H1 (cell line): ENCODE data around the gene DUSP10. TPM values are rescaled to one million over a fixed set of nuclear protein-coding genes. Genes with fewer than 3 reads are reported as not detected.

ENCODE experiments used
- CBX8 ChIP-seq: fragments of 300-800, 300-1000 bp; sonication (generic); IDR thresholded peaks from 2 replicates; pipeline ENCODE4 v1.7.1; 2016; ENCODE audit warnings: low read depth, low read length, borderline replicate concordance
- CHD2 ChIP-seq: IDR thresholded peaks from 2 replicates; pipeline ENCODE4 v1.6.1; 2012; ENCODE audit warnings: low read length, improper control_type of control experiment
- CREB1 ChIP-seq: IDR thresholded peaks from 2 replicates; pipeline ENCODE4 v1.6.1; 2012; ENCODE audit warnings: inconsistent platforms
- CTBP2 ChIP-seq: IDR thresholded peaks from 2 replicates; pipeline ENCODE4 v1.7.0; 2011; ENCODE audit warnings: borderline replicate concordance, mild to moderate bottlenecking, moderate library complexity, mixed read lengths, low read length; ENCODE audit not compliant: insufficient read depth, insufficient read length
- JUND ChIP-seq: IDR thresholded peaks from 2 replicates; pipeline ENCODE4 v1.6.1; 2011; ENCODE audit warnings: mild to moderate bottlenecking, improper control_type of control experiment, low read length
- RNF2 ChIP-seq: fragments of 200-900, 300-1000 bp; sonication (generic); IDR thresholded peaks from 2 replicates; pipeline ENCODE4 v1.7.1; 2016; ENCODE audit warnings: borderline replicate concordance, low read depth, mild to moderate bottlenecking, antibody characterized with exemption, low read length; ENCODE audit not compliant: poor library complexity, severe bottlenecking; ENCODE audit errors: missing control alignments
- SAP30 ChIP-seq: fragments of 300-600 bp; sonication (generic); IDR thresholded peaks from 2 replicates; pipeline ENCODE4 v1.7.1; 2012; ENCODE audit warnings: low read length, moderate library complexity, mild to moderate bottlenecking, inconsistent platforms; ENCODE audit not compliant: insufficient read depth, insufficient replicate concordance
- polyA plus RNA-seq, 7 experiments: library from polyadenylated mRNA; depleted of rRNA in 3 of 7; stranded (reverse) in 5 of 7; unstranded in 2 of 7; fragments of >200 nt in 5 of 7; fragments of 200-250 nt in 2 of 7; gene quantifications; 1 replicate in 5 of 7; 2 replicates in 1 of 7; 4 replicates in 1 of 7; pipeline versions ENCODE4 v1.2.1 to v1.2.3, GENCODE V29; 2011 to 2013; ENCODE audit warnings: missing spikeins in 2 of 7, mixed read lengths in 2 of 7
- total RNA-seq: library from RNA; stranded (reverse); fragmentation: NEBNext Ultra II Directional; extraction: Animal tissue kit (Norgen Biotek cat#: 25700); gene quantifications from 2 replicates; pipeline ENCODE4 v1.2.1, GENCODE V29; 2021

DUSP10 gene
- total and polyA plus RNA-seq, 2 of the 8 experiments (the other 6 are each of a cell fraction or from before 2014, with no cell fraction given): 1.2 TPM

DNA sequence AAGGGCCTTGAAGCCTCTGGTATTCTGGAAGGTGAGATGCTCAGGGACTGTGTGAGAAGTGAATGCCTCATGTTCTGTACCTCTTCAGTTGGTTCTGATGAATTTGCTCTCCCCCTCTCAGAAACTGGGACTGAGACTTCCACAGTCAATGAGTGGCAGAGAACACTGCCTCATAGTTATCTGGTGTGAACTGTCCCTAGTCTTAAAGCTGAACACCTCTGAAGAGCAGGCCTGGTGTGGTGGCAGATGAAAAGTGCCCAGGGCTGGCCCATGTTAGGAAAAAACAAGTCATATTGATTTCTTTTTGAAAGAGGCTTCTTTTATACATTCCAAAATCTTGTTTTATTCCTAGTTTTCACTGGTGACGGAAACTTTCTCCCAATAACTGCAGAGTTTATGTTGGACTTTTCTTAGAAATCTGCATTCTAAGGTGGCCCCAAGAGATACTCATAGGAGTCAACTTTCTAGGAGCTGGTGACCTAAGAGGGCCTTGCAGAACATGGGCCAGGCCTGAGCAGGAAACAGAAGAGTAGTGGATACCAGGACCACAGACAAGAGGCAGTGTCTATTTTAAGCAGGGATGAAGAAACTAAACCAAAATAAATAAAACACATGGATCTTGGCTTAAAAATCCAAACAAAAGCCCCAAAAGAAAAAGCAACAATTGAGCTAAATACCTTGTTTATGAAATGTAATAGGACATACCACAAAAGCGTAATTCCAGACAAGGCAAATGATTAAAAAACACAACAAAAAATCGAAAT is 19.5 kb downstream of the DUSP10 start (continued):
- TF ChIP-seq RNF2 (no peak), CTBP2 (no peak), CHD2 (no peak), CBX8 (no peak), SAP30 (no peak), JUND (no peak), CREB1 (no peak)
